ENCODE data around the gene POU5F1. TPM values are rescaled to one million over a fixed set of nuclear protein-coding genes. Genes with fewer than 3 reads are reported as not detected.

Gene POU5F1
- total and polyA plus RNA-seq, 9 of the 15 experiments (the other 6 are each of a cell fraction or from before 2014, with no cell fraction given): 0.06 to 2.0 (median 0.10) TPM; not detected in 6

DNA sequence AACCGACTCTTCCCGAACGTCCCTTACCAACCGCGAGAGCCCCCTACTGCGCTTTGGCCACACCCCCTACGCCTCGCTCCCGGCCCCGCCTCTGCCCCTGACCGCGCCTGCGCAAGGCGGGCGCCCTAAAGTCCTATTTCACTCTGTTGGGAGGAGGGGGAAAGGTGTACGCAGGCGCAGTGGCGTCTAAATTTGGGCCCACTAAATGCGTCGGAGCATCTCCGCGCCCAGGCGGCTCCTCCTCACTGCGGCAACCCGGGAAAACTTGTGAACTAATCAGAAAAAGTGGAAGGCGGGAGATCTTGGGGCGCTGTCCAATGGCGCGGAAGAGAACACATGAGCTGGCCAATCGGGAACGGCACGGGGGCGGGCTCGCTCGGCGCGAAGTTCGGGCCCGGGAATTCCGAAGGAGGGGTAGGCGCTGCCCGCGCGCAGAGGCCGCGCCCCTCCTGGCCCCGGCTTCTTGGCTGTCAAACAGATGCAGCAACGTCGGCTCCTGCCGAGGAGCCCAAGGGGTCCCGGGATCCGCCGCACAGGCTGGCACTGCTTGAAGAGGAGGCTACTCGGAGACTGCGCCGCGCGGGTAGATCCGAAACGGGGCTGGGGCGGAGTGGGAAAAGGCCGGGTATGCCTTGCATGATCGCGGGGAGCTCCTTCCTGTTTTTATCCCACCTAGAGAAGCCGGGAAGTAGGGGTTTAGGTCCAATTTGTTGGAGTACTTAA, 12.2 kb downstream of the POU5F1 start, which contains the start of gene TCF19 (continued):
- TF ChIP-seq NEUROD1 (IDR thresholded peaks at IDR 0.05; ENCODE audit: borderline replicate concordance, low read depth, low read length, partially characterized antibody) (peak; percentile 98), NRF1 (conservative IDR thresholded peaks at IDR 0.05 in 1 of 2, IDR thresholded peaks at IDR 0.05 in 1 of 2) (peak; percentile 99), EGR1 (conservative IDR thresholded peaks at IDR 0.05) (peak; percentile 95), LARP7 (IDR thresholded peaks at IDR 0.05) (0 out of 2 replicates have a peak, but pooled peaks have one; percentile 12), PTBP1 (IDR thresholded peaks at IDR 0.05; ENCODE audit: low read depth, low read length) (no peak), BMI1 (IDR thresholded peaks at IDR 0.05; ENCODE audit: low read length) (no peak), TGIF2 (CRISPR knock-in tag; IDR thresholded peaks at IDR 0.05) (peak; percentile 83; the same call in 1 of the 2 replicates), TCF3 (CRISPR knock-in tag; IDR thresholded peaks at IDR 0.05) (peak; percentile 19; the same call in 1 of the 2 replicates), TSHZ1 (CRISPR knock-in tag; IDR thresholded peaks at IDR 0.05) (no peak), CCNT2 (IDR thresholded peaks at IDR 0.05; ENCODE audit: borderline replicate concordance, extremely low read depth, insufficient read length, low read depth, low read length) (peak; percentile 20), SNAPC5 (CRISPR knock-in tag; IDR thresholded peaks at IDR 0.05) (no peak), TEAD2 (tag; IDR thresholded peaks at IDR 0.05) (peak; percentile 70; the same call in 1 of the 2 replicates), HEY1 (CRISPR knock-in tag; IDR thresholded peaks at IDR 0.05; ENCODE audit: borderline replicate concordance) (no peak), DIDO1 (tag; IDR thresholded peaks at IDR 0.05; ENCODE audit: low read depth) (peak; percentile 19; the same call in 1 of the 2 replicates), ZNF253 (CRISPR knock-in tag; conservative IDR thresholded peaks at IDR 0.05) (no peak)
- TF ChIP-seq, protein P1, sequence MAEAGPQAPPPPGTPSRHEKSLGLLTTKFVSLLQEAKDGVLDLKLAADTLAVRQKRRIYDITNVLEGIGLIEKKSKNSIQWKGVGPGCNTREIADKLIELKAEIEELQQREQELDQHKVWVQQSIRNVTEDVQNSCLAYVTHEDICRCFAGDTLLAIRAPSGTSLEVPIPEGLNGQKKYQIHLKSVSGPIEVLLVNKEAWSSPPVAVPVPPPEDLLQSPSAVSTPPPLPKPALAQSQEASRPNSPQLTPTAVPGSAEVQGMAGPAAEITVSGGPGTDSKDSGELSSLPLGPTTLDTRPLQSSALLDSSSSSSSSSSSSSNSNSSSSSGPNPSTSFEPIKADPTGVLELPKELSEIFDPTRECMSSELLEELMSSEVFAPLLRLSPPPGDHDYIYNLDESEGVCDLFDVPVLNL (CRISPR knock-in tag; IDR thresholded peaks at IDR 0.05; ENCODE audit: low read depth): peak; percentile 94
- TF ChIP-seq, protein P2, sequence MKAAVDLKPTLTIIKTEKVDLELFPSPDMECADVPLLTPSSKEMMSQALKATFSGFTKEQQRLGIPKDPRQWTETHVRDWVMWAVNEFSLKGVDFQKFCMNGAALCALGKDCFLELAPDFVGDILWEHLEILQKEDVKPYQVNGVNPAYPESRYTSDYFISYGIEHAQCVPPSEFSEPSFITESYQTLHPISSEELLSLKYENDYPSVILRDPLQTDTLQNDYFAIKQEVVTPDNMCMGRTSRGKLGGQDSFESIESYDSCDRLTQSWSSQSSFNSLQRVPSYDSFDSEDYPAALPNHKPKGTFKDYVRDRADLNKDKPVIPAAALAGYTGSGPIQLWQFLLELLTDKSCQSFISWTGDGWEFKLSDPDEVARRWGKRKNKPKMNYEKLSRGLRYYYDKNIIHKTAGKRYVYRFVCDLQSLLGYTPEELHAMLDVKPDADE (conservative IDR thresholded peaks at IDR 0.05; ENCODE audit: control insufficient read depth, low read depth, low read length): peak; percentile 72; the same call in 1 of the 2 replicates
- TF ChIP-seq, protein P3, sequence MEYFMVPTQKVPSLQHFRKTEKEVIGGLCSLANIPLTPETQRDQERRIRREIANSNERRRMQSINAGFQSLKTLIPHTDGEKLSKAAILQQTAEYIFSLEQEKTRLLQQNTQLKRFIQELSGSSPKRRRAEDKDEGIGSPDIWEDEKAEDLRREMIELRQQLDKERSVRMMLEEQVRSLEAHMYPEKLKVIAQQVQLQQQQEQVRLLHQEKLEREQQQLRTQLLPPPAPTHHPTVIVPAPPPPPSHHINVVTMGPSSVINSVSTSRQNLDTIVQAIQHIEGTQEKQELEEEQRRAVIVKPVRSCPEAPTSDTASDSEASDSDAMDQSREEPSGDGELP (CRISPR knock-in tag; IDR thresholded peaks at IDR 0.05; ENCODE audit: borderline replicate concordance): peak; percentile 79
- TF ChIP-seq, protein P4, sequence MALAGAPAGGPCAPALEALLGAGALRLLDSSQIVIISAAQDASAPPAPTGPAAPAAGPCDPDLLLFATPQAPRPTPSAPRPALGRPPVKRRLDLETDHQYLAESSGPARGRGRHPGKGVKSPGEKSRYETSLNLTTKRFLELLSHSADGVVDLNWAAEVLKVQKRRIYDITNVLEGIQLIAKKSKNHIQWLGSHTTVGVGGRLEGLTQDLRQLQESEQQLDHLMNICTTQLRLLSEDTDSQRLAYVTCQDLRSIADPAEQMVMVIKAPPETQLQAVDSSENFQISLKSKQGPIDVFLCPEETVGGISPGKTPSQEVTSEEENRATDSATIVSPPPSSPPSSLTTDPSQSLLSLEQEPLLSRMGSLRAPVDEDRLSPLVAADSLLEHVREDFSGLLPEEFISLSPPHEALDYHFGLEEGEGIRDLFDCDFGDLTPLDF (CRISPR knock-in tag; IDR thresholded peaks at IDR 0.05): peak; percentile 96
